Activated naive CD8-positive, alpha-beta T cell treated with anti-CD3 and anti-CD28 coated beads, Interleukin-2, amount 50 U/mL, for 24 hours (primary cell): ENCODE measurements around the gene STT3A.
A peak's percentile ranks its signal among the peaks of the same experiment; 100 is the strongest.
"Not testable (repeated sequence)": the region's sequence is repeated elsewhere in the genome, so short reads cannot be mapped to it uniquely, and the experiment has no call there.

Experiments used
- ATAC-seq: fragments of 150-1000 bp; cut with Tn5 transposase; one replicate; pipeline ENCODE4 v1.10.0; 2021
- DNase-seq: peaks from one replicate; pipeline ENCODE4 v3.0.0; 2021
- H3K27ac Mint-ChIP-seq: one replicate; pipeline ENCODE4 v1.8.0; 2021; ENCODE audit warnings: mild to moderate bottlenecking, mixed read lengths
- H3K27me3 Mint-ChIP-seq: one replicate; pipeline ENCODE4 v1.8.0; 2021; ENCODE audit warnings: mixed read lengths
- H3K36me3 Mint-ChIP-seq: one replicate; pipeline ENCODE4 v1.8.0; 2021; ENCODE audit warnings: low read depth, mixed read lengths
- H3K4me1 Mint-ChIP-seq: one replicate; pipeline ENCODE4 v1.8.0; 2021; ENCODE audit warnings: mixed read lengths
- H3K4me3 Mint-ChIP-seq: one replicate; pipeline ENCODE4 v1.8.0; 2021; ENCODE audit warnings: mild to moderate bottlenecking, moderate library complexity, mixed read lengths
- H3K9me3 Mint-ChIP-seq: one replicate; pipeline ENCODE4 v1.8.0; 2021; ENCODE audit warnings: mixed read lengths

The STT3A gene

DNA sequence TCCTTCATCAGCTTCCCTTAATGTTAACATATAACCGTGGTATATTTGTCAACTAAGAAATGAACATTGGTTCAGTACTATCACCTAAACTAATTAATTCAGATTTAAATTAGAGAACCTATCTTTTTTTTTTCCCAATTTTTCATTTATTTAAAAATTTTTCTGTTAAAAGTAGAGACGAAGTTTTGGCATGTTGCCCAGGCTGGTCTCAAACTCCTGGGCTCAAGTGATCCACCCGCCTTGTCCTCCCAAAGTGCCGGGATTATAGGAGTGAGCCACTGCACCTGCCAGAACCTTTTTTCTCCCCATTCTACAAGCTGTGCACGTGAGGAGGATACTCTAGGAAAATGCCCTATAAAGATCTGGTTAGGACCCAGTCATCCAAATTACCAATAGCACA lies 19.7 kb upstream of the STT3A start:
- Mint-ChIP-seq H3K4me3 (no peak overlapping the region), H3K27me3 (no peaks in the 10 kb centered on the region), H3K9me3 (no peaks in the 10 kb centered on the region), H3K27ac (no peak overlapping the region), H3K36me3 (peaks cover 45% of the 10 kb centered on the region), H3K4me1 (peaks cover 20% of the 10 kb centered on the region)
- ATAC-seq: no peak
- DNase-seq: no peak

- peaks cover 52% of the 10 kb centered on the region for H3K36me3 Mint-ChIP-seq
- H3K27ac Mint-ChIP-seq, H3K9me3 Mint-ChIP-seq, DNase-seq, H3K4me1 Mint-ChIP-seq, ATAC-seq, H3K4me3 Mint-ChIP-seq, H3K27me3 Mint-ChIP-seq: not testable (repeated sequence)
Observed at GRCh38 chr11:125577181-125577580, 15.5 kb upstream of the STT3A start.

DNA sequence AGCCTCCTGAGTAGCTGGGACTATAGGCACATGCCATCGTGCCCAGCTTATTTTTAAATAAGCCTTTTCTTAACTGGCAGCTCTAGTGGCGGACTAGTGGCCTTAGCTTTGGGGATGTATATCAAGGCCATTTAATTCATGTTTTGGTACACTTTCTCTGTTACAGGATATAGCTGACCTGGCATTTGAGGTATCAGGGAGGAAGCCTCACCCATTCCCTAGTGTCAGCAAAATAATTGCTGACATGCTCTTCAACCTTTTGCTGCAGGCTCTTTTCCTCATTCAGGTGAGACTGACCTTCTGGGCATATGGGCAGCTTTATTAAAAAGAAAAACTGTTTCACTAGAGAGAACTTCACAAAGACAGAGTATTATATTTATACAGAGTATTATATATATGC lies 13.9 kb upstream of the STT3A start:
- H3K36me3 Mint-ChIP-seq: peaks cover 56% of the 10 kb centered on the region
- no peaks in the 10 kb centered on the region for H3K9me3 Mint-ChIP-seq
- no peak overlapping the region for H3K4me3 Mint-ChIP-seq
- no peaks in the 10 kb centered on the region for H3K4me1 Mint-ChIP-seq
- H3K27me3 Mint-ChIP-seq: no peaks in the 10 kb centered on the region
- no peak overlapping the region for H3K27ac Mint-ChIP-seq
- DNase-seq (no peak), ATAC-seq (no peak)

- no peaks in the 10 kb centered on the region for H3K9me3 Mint-ChIP-seq
- no peak for DNase-seq
- peaks cover 59% of the 10 kb centered on the region for H3K36me3 Mint-ChIP-seq
- H3K27ac Mint-ChIP-seq: no peak overlapping the region
- H3K4me1 Mint-ChIP-seq: no peaks in the 10 kb centered on the region
- no peaks in the 10 kb centered on the region for H3K27me3 Mint-ChIP-seq
- no peak overlapping the region for H3K4me3 Mint-ChIP-seq
- no peak for ATAC-seq
Observed at GRCh38 chr11:125579811-125580210, 12.8 kb upstream of the STT3A start.

DNA sequence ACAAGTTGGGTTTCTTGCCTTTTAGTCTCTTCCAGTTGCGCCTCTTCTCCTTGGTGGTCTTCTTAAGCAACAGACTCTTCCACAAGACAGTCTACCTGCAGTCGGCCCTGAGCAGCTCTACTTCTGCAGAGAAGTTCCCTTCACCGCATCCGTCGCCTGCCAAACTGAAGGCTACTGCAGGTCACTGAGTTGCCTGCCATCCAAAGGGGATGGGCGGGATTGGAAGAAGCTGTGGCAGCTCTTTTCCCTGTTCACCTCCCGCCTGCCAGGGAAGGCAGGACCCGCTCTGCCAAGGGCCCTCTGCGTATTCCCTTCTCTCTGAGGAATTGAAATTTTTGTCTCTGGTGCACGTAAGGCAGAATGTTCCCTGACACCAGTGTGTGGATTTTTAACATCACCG lies 9.2 kb upstream of the STT3A start:
- no peaks in the 10 kb centered on the region for H3K27me3 Mint-ChIP-seq
- no peak overlapping the region for H3K4me3 Mint-ChIP-seq
- no peak overlapping the region for H3K27ac Mint-ChIP-seq
- H3K4me1 Mint-ChIP-seq: peaks cover 4% of the 10 kb centered on the region
- DNase-seq (no peak), ATAC-seq (no peak)
- peaks cover 36% of the 10 kb centered on the region for H3K36me3 Mint-ChIP-seq
- no peaks in the 10 kb centered on the region for H3K9me3 Mint-ChIP-seq

GRCh38 chr11:125585487-125585886 lies 7.2 kb upstream of the STT3A start:
- ATAC-seq (no peak), DNase-seq (no peak)
- Mint-ChIP-seq H3K36me3 (peaks cover 29% of the 10 kb centered on the region), H3K27ac (no peak overlapping the region), H3K27me3 (no peaks in the 10 kb centered on the region), H3K4me1 (peaks cover 7% of the 10 kb centered on the region), H3K4me3 (no peak overlapping the region), H3K9me3 (no peaks in the 10 kb centered on the region)

- Mint-ChIP-seq H3K4me1 (peaks cover 13% of the 10 kb centered on the region), H3K36me3 (peaks cover 25% of the 10 kb centered on the region), H3K27me3 (no peaks in the 10 kb centered on the region), H3K4me3 (no peak overlapping the region), H3K9me3 (no peaks in the 10 kb centered on the region), H3K27ac (no peak overlapping the region)
- ATAC-seq (no peak), DNase-seq (no peak)
Observed at GRCh38 chr11:125586623-125587022, 6.0 kb upstream of the STT3A start.

GRCh38 chr11:125587480-125587879 lies 5.2 kb upstream of the STT3A start:
- no peaks in the 10 kb centered on the region for H3K27me3 Mint-ChIP-seq
- H3K4me1 Mint-ChIP-seq: peaks cover 18% of the 10 kb centered on the region
- DNase-seq (no peak), ATAC-seq (no peak)
- peaks cover 23% of the 10 kb centered on the region for H3K36me3 Mint-ChIP-seq
- no peak overlapping the region for H3K27ac Mint-ChIP-seq
- H3K4me3 Mint-ChIP-seq: no peak overlapping the region
- H3K9me3 Mint-ChIP-seq: no peaks in the 10 kb centered on the region

GRCh38 chr11:125588505-125588904 lies 4.1 kb upstream of the STT3A start:
- Mint-ChIP-seq H3K27ac (peak overlapping the region; percentile 16), H3K36me3 (peaks cover 22% of the 10 kb centered on the region), H3K27me3 (no peaks in the 10 kb centered on the region), H3K4me1 (peaks cover 23% of the 10 kb centered on the region), H3K9me3 (no peaks in the 10 kb centered on the region), H3K4me3 (no peak overlapping the region)
- DNase-seq: no peak
- ATAC-seq: no peak

DNA sequence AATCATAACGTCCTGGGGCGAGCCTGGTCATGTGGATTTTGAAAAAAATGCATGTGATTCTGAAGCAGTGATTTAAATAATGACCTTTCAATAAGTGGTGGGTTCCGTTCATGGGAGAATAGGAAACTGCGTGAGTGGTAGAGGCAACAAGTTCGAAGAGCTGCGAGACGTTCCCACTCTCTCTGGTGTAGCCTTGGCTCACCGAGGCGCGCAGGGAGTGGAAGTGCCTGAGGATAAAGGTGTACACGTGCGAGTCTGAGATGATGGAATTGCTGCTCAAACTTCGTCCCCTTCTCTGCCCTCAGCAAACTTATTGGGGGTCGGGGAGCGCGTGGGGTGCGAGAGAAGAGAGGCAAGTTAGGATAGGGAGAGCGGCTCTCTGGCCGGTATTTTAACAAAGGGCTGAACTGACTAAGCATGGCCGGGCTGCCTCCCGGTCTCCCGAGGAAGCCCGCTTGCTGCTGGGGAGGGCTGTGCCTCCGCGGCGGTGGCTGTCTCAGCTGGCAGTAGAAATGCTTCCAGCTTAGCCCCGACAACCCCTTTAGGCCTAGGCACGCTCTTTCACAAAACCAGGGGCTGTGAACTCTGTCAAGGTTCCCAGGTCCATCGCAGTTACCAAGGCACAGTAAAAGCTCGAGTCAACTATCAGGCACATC lies 875 bp upstream of the STT3A start:
- ATAC-seq (peak; percentile 6), DNase-seq (peak; percentile 38)
- peaks cover 29% of the 10 kb centered on the region for H3K36me3 Mint-ChIP-seq
- no peaks in the 10 kb centered on the region for H3K27me3 Mint-ChIP-seq
- no peaks in the 10 kb centered on the region for H3K9me3 Mint-ChIP-seq
- H3K4me1 Mint-ChIP-seq: peaks cover 48% of the 10 kb centered on the region
- H3K4me3 Mint-ChIP-seq: peak overlapping the region; percentile 99
- peak overlapping the region; percentile 100 for H3K27ac Mint-ChIP-seq

- Mint-ChIP-seq H3K36me3 (peaks cover 36% of the 10 kb centered on the region), H3K4me1 (peaks cover 46% of the 10 kb centered on the region), H3K9me3 (no peaks in the 10 kb centered on the region), H3K4me3 (peak overlapping the region; percentile 99), H3K27ac (peak overlapping the region; percentile 100), H3K27me3 (no peaks in the 10 kb centered on the region)
- peak; percentile 35 for DNase-seq
- peak; percentile 4 for ATAC-seq
Observed at GRCh38 chr11:125593114-125593820, 615 bp downstream of the STT3A start.

GRCh38 chr11:125594958-125595357 lies 2.3 kb downstream of the STT3A start:
- Mint-ChIP-seq H3K36me3 (peaks cover 44% of the 10 kb centered on the region), H3K27me3 (no peaks in the 10 kb centered on the region), H3K4me1 (peaks cover 41% of the 10 kb centered on the region), H3K27ac (no peak overlapping the region), H3K4me3 (peak overlapping the region; percentile 46), H3K9me3 (no peaks in the 10 kb centered on the region)
- ATAC-seq (no peak), DNase-seq (no peak)

DNA sequence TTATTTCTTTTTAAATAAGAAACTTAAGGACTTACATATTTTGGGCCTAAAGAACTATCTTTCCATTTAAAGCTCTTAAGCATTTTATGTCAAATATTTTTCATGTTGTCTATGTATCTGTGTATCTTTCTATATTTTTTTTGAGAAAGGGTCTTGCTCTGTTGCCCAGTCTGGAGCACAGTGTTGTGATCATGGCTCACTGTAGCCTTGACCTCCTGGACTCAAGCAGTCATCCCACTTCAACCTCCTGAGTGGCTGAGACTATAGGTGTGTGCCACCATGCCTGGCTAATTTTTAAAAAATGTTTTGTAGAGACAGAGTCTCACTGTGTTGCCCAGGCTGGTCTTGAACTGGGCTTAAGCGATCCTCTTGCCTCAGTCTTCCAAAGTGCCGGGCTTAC lies 8.0 kb downstream of the STT3A start:
- Mint-ChIP-seq H3K36me3 (peaks cover 51% of the 10 kb centered on the region), H3K9me3 (no peaks in the 10 kb centered on the region), H3K27me3 (no peaks in the 10 kb centered on the region), H3K4me3 (no peak overlapping the region), H3K27ac (no peak overlapping the region), H3K4me1 (peaks cover 5% of the 10 kb centered on the region)
- no peak for ATAC-seq
- DNase-seq: no peak

- H3K36me3 Mint-ChIP-seq: peaks cover 56% of the 10 kb centered on the region
- H3K4me1 Mint-ChIP-seq: no peaks in the 10 kb centered on the region
- no peaks in the 10 kb centered on the region for H3K27me3 Mint-ChIP-seq
- no peak overlapping the region for H3K27ac Mint-ChIP-seq
- no peak overlapping the region for H3K4me3 Mint-ChIP-seq
- ATAC-seq (no peak), DNase-seq (no peak)
- no peaks in the 10 kb centered on the region for H3K9me3 Mint-ChIP-seq
Observed at GRCh38 chr11:125603207-125603606, 10.6 kb downstream of the STT3A start.

DNA sequence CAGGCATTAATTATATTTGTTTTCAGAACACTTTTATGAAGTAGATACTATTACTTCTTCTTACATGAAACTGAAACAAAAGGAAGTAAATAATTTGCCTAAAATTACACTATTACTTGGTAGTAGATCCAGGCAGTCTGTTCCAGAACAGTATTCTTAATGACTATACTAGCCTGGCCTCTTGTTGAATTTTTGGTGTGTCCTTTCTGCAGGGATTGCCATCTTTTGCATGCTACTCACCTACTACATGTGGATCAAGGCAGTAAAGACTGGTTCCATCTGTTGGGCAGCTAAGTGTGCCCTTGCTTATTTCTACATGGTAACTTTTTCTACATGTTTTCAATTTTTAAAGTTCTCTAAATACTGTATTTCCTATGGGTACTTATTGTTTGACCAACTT lies 12.8 kb downstream of the STT3A start:
- H3K4me3 Mint-ChIP-seq: no peak overlapping the region
- H3K27ac Mint-ChIP-seq: no peak overlapping the region
- no peaks in the 10 kb centered on the region for H3K27me3 Mint-ChIP-seq
- H3K36me3 Mint-ChIP-seq: peaks cover 62% of the 10 kb centered on the region
- no peaks in the 10 kb centered on the region for H3K9me3 Mint-ChIP-seq
- ATAC-seq: no peak
- no peaks in the 10 kb centered on the region for H3K4me1 Mint-ChIP-seq
- no peak for DNase-seq
